Activated naive CD4-positive, alpha-beta T cell treated with anti-CD3 and anti-CD28 coated beads, Interleukin-2, amount 10 ng/mL, durations not matched to agents 7 days and 5 days (primary cell): ENCODE data around the gene TSPAN3.
A peak's percentile ranks its signal among the peaks of the same experiment; 100 is the strongest.

Source experiments
- CTCF ChIA-PET: fragments of 350-600 bp; sonication (Branson Sonifier 250); formaldehyde crosslinking; loops from one replicate; lab custom pipeline; 2021; ENCODE audit warnings: antibody characterized with exemption; lab: Charles Lee
- DNase-seq: peaks from one replicate; pipeline ENCODE4 v3.0.0-alpha.2; 2020
- H3K27ac Mint-ChIP-seq: one replicate; pipeline ENCODE4 v1.8.0; 2021; ENCODE audit warnings: mild to moderate bottlenecking, moderate library complexity, mixed read lengths
- H3K27me3 Mint-ChIP-seq: one replicate; pipeline ENCODE4 v1.8.0; 2021; ENCODE audit warnings: mild to moderate bottlenecking, mixed read lengths
- H3K36me3 Mint-ChIP-seq: one replicate; pipeline ENCODE4 v1.8.0; 2021; ENCODE audit warnings: mixed read lengths
- H3K4me1 Mint-ChIP-seq: one replicate; pipeline ENCODE4 v1.8.0; 2021; ENCODE audit warnings: mixed read lengths
- H3K4me3 Mint-ChIP-seq: one replicate; pipeline ENCODE4 v1.8.0; 2021; ENCODE audit warnings: mild to moderate bottlenecking, moderate library complexity, mixed read lengths
- H3K9me3 Mint-ChIP-seq: one replicate; pipeline ENCODE4 v1.8.0; 2021; ENCODE audit warnings: mixed read lengths

Gene TSPAN3

DNA sequence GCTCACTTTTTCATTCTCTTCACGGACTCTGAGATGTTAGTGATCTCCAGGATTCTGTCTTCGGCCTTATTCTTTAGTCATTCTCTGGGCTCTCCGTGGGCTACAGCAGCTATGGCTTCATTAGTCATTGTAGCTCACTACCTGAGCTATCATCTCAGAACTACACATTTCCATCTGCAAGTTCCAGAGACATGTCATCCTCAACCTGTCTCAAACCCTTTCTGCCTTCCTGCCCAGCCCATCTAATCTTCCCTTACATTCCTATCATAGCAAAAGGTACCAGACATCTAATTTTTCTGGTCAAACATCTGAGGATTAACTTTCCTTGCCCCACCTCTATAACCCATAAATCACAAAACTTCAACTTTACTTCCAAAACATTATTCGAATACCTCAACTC lies 13.2 kb downstream of the TSPAN3 start:
- Mint-ChIP-seq H3K9me3 (no peaks in the 10 kb centered on the region), H3K4me3 (no peak overlapping the region), H3K27me3 (no peaks in the 10 kb centered on the region), H3K4me1 (peaks cover 14% of the 10 kb centered on the region), H3K27ac (no peak overlapping the region), H3K36me3 (peaks cover 4% of the 10 kb centered on the region)
- DNase-seq, result no peak
- CTCF ChIA-PET, result interaction anchor here (0.7 to 3.2 kb wide), 2 partner anchors 84 to 599 kb away, joined by 3 to 11 read pairs; no protein-coding TSS in a partner anchor

DNA sequence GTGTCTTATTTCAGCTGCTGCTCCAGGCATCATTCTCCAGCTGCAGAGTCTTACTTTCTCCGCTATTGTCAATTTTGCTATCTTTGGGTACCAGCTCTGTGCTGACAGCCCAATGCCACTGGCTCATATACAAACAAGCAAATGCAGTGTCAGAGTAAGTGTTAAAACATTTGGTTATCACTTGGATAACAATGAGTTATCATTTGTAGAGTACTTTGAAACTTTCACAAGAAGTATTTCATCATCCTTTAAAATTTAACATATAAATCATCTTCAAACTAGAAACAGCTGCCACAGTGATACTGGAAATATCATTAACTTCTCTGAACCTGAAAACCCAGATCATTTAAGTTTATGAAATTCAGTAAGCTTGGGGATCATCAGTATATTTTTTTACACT lies 13.8 kb downstream of the TSPAN3 start:
- no peaks in the 10 kb centered on the region for H3K27me3 Mint-ChIP-seq
- no peaks in the 10 kb centered on the region for H3K9me3 Mint-ChIP-seq
- no peak overlapping the region for H3K27ac Mint-ChIP-seq
- H3K4me3 Mint-ChIP-seq, result no peak overlapping the region
- H3K4me1 Mint-ChIP-seq, result peaks cover 14% of the 10 kb centered on the region
- CTCF ChIA-PET, result interaction anchor here (1.3 to 3.2 kb wide), 2 partner anchors 25 to 84 kb away, joined by 3 to 11 read pairs; no protein-coding TSS in a partner anchor
- H3K36me3 Mint-ChIP-seq, result peaks cover 5% of the 10 kb centered on the region
- DNase-seq, result no peak

DNA sequence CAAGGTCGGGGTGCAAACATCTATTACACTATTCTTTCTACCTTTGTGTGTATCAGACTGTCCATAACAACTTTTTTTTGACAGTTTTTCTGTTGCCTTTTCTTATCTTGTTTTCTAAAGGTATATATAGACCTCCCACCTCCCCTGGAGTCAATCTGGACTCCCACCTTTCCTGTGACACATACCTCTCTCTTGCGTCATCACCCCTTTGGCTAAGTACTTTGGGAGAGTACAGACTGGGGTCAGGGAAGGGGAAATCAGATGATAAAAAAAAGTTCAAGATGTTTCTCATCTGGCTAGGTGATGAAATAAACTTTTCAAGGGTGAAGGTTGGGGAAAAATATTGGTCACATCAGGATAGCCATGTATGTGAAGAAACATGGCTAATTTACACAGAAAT lies 17.2 kb downstream of the TSPAN3 start:
- Mint-ChIP-seq H3K27me3 (no peaks in the 10 kb centered on the region), H3K4me1 (no peaks in the 10 kb centered on the region), H3K36me3 (peaks cover 18% of the 10 kb centered on the region), H3K4me3 (no peak overlapping the region), H3K27ac (no peak overlapping the region), H3K9me3 (no peaks in the 10 kb centered on the region)
- DNase-seq, result no peak
- CTCF ChIA-PET, result no interaction called here

DNA sequence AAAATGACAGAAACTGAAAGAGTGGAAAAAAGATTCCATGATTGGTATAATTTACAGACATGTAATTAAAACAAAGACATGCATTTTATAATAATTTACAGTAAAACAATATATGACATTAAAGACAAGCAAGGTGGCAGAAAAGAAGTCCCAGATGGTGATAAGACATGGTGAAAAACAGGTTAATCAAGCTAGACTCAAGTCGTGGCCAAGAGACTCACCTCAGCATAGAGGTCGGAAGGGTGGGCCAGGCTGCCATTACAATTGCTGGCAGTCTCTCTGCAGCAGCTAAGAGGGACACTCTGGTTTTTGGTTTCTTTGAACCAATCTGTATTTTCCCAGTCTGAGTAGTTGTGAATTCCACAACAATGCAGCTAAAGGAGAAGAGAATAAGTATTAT lies 18.4 kb downstream of the TSPAN3 start:
- H3K4me3 Mint-ChIP-seq, result no peak overlapping the region
- H3K9me3 Mint-ChIP-seq, result no peaks in the 10 kb centered on the region
- H3K27ac Mint-ChIP-seq, result no peak overlapping the region
- no peaks in the 10 kb centered on the region for H3K4me1 Mint-ChIP-seq
- peaks cover 22% of the 10 kb centered on the region for H3K36me3 Mint-ChIP-seq
- CTCF ChIA-PET, result no interaction called here
- DNase-seq, result no peak
- no peaks in the 10 kb centered on the region for H3K27me3 Mint-ChIP-seq

DNA sequence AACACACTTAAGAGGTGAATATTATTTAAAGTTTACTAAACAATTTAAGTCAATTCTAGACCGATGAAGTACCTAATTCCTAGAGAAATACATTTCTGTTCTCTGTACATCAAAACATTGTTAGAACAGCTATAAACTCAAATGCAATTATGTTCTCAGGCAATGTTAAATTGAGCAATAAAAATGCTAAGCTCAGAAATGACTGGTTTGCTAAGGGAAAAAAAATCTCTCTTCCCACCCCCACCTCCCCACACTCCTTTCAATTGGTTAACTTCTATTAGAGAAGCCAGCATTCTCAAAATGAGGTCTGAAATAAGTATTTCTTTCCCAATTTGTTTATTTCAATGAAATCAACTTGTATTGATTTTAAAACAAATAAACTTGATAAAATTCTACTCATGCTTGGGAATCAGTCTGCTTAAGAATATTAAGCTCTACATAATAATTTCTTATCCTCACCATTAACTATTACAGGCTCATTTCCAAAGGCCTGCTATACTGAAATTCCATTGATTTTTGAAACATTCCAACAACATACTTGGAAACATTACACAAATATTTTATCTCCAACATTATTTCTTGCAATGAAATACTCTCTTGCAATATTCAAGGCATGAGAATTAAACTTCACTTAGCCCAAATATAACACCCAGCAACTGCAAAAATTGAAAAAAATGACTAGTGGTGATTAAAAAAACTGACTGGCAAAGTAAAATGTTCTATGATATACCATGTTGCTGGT lies 22.6 kb downstream of the TSPAN3 start:
- Mint-ChIP-seq H3K36me3 (peaks cover 51% of the 10 kb centered on the region), H3K4me1 (no peaks in the 10 kb centered on the region), H3K27ac (no peak overlapping the region), H3K27me3 (no peaks in the 10 kb centered on the region), H3K9me3 (no peaks in the 10 kb centered on the region), H3K4me3 (no peak overlapping the region)
- DNase-seq, result no peak
- CTCF ChIA-PET, result interaction anchor here (4.6 kb wide), 1 partner anchor 74 kb away, joined by 17 read pairs; no protein-coding TSS in a partner anchor

DNA sequence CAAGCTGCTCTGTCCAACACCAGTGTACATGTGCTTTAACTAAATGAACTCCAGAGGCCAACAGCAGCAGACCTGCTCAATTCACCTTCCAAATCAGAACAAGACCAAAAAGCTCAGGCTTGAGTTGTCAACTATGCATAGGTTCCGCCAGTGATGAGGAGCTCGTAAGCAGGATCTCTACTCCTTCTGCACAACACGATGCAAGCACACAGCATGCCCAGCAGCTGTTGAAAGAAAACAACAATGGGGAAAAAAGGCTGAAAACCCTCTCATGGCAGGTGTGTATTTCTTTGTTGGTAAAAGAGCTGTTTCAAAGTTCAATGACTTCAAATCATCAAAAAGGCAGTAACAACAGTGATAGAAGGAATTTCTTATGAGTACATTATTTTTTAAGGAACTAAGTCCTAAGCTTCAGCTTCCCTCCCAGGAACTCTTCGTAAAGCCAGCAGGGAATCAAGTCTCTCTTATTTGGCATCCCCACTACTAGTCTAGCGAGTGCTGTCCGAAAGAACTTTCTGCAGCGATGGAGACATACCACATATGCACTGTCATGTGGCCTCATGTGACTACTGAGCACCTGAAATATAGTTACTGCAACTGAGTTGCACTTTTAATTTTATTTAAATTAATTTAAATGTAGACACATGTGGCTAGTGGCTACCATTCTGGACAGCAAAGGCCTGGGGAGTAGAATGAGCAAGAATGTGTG lies 24.1 kb downstream of the TSPAN3 start:
- H3K36me3 Mint-ChIP-seq, result peaks cover 59% of the 10 kb centered on the region
- H3K27ac Mint-ChIP-seq, result peak overlapping the region; percentile 55
- CTCF ChIA-PET, result interaction anchor here (4.6 kb wide), 1 partner anchor 73 kb away, joined by 17 read pairs; no protein-coding TSS in a partner anchor

DNA sequence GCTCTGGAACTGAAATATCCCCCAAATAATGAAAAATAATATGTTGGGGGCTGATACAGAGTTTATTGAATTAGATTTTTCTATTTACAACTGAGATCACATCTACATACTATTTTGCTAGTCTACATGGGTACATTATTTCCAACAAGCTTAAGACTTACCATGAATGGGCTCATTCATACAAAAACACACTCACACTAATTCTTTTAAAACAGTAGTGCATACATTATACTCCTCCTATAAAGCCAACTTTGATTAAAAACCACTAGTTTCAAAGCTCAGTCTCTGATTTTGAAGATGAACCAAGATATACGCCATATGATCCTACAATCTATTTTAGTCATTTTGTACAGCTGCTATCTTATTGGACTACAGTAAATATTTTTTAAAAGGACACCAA lies 24.9 kb downstream of the TSPAN3 start:
- H3K27ac Mint-ChIP-seq, result no peak overlapping the region
- no peaks in the 10 kb centered on the region for H3K4me1 Mint-ChIP-seq
- H3K27me3 Mint-ChIP-seq, result no peaks in the 10 kb centered on the region
- H3K9me3 Mint-ChIP-seq, result peaks cover 7% of the 10 kb centered on the region
- no peak for DNase-seq
- H3K4me3 Mint-ChIP-seq, result no peak overlapping the region
- CTCF ChIA-PET, result interaction anchor here (1.3 to 4.6 kb wide), 2 partner anchors 15 to 72 kb away, joined by 3 to 17 read pairs; no protein-coding TSS in a partner anchor
- H3K36me3 Mint-ChIP-seq, result peaks cover 58% of the 10 kb centered on the region

More for the DNA sequence above, 24.1 kb downstream of the TSPAN3 start:
- H3K4me3 Mint-ChIP-seq, result no peak overlapping the region
- no peaks in the 10 kb centered on the region for H3K27me3 Mint-ChIP-seq
- DNase-seq, result no peak
- peaks cover 3% of the 10 kb centered on the region for H3K9me3 Mint-ChIP-seq
- no peaks in the 10 kb centered on the region for H3K4me1 Mint-ChIP-seq

DNA sequence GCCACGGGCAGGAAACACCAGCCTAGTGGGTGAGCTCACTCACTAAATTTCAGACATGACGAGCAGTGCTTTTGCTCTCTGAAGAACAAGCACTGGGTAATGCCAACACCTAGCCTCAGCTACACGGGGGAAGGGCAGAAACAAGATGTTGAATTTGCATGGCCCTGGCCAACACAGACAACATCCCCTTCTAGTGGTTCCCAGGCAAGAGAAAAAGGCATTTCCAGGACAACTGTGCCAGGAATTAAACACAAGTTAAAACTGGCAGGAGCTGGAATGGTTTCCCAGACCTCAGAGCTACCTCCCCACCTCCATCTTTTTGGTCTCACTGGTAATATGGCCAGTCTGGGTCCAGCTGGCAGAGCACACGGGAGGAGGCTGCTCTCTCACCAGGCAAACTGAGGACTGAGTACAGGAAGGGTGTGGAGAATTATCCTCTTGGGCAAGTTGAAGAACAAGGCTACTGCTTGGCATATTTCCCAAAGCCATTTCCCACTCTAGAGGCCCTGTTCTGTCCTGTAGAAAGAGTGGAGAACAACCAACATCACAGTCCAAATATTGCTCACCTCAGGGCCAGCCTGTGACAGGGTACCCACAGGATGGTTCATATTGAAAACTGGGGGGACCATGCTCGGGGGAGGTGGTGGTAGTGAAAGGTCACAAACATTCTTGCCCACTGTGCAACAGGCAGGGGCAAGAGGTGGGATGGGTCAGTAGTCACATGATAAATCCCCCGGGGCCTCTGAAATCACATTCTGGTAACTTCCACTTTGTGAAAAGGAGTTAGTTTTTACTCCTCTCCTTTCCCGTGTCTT lies 26.5 kb downstream of the TSPAN3 start:
- CTCF ChIA-PET, result interaction anchor here (1.3 to 4.6 kb wide), 2 partner anchors 13 to 71 kb away, joined by 3 to 17 read pairs; no protein-coding TSS in a partner anchor
- no peak for DNase-seq
- Mint-ChIP-seq H3K9me3 (peaks cover 11% of the 10 kb centered on the region), H3K27ac (peak overlapping the region; percentile 6), H3K4me1 (peaks cover 3% of the 10 kb centered on the region), H3K4me3 (no peak overlapping the region), H3K36me3 (peaks cover 65% of the 10 kb centered on the region), H3K27me3 (no peaks in the 10 kb centered on the region)

DNA sequence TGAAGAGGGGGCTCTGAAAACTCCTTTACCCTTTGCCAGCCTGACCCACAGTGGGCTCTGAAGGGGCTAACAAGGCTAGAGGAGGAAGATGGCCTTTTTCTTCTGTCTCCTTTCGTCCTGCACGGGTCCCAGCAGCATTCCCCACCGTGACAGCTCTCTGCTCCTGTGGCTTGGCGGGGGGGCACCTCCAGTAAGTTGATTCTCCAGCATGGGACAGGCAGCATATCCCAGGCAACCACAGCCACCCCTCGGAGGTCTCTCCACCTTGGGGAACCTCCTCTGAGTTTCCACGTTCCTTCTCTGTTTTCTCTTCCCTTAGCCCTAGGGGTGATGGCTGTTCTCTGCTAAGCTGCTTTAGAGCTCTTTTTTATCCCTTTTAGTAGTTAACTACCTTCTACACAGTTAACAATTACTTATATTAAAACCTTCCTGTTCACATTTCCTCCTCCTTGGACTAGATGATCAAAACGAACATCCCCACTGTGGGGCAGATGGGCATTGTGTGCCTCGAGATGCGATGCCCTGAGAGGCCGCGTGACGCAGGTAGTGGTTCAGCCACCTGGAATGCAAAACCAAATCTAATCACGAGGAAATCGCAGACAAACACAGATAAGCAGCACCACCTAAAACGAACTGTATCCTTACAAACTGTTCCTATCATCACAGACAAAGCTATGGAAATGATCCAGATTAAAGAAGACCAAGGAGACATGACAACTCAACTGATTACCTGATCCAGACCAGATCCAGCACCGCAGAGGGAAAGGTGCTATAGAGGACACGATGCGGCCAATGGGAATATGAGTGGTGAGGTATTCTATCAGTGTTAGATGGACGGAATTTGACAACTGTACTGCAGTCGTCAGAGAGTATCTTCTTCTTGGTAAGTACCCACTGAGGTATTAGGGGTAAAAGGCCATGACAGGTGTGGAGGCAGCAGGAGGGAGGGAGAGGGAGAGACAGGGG lies 27.7 kb downstream of the TSPAN3 start:
- Mint-ChIP-seq H3K4me3 (no peak overlapping the region), H3K36me3 (peaks cover 72% of the 10 kb centered on the region)

DNA sequence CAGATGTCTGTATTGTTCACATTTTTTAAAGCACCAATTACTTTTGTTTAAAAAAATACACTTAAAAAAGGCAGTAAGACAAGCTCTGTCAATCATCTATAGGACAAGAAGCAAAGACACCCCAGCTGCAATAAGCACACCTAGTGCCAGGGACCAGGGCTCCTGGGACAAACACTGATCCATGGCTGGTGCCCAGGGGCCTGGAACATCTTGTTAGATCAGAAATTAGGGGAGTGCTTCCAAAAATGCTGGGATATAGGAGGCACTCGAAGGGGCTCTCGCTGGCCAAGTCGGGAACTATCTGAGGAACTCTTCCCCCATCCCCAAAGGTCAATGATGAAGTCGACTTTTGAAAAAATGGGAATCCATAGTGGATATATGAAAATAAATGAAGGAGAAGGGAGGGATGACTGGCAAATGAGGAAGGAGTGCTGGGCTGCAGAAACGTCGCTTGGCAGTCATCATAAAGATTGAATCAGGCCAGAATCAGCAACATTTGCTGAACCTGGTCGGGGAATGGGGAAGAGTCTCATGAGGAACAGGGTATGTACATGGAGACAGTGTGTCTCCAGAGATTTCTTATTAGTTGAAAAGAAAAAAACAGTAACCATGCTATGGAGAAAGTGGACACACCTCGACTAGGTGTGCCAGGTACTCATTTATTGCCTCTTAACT lies 28.5 kb downstream of the TSPAN3 start:
- H3K4me1 Mint-ChIP-seq, result peaks cover 3% of the 10 kb centered on the region
- peaks cover 5% of the 10 kb centered on the region for H3K27me3 Mint-ChIP-seq
- DNase-seq, result no peak
- CTCF ChIA-PET, result no interaction called here
- peaks cover 73% of the 10 kb centered on the region for H3K36me3 Mint-ChIP-seq
- peaks cover 21% of the 10 kb centered on the region for H3K9me3 Mint-ChIP-seq
- peak overlapping the region; percentile 56 for H3K27ac Mint-ChIP-seq
- H3K4me3 Mint-ChIP-seq, result no peak overlapping the region

More for the DNA sequence above, 27.7 kb downstream of the TSPAN3 start:
- CTCF ChIA-PET, result interaction anchor here (4.6 kb wide), 1 partner anchor 69 kb away, joined by 17 read pairs; no protein-coding TSS in a partner anchor
- no peak for DNase-seq
- Mint-ChIP-seq H3K9me3 (peaks cover 16% of the 10 kb centered on the region), H3K4me1 (peaks cover 3% of the 10 kb centered on the region), H3K27me3 (no peaks in the 10 kb centered on the region), H3K27ac (peak overlapping the region; percentile 55)

DNA sequence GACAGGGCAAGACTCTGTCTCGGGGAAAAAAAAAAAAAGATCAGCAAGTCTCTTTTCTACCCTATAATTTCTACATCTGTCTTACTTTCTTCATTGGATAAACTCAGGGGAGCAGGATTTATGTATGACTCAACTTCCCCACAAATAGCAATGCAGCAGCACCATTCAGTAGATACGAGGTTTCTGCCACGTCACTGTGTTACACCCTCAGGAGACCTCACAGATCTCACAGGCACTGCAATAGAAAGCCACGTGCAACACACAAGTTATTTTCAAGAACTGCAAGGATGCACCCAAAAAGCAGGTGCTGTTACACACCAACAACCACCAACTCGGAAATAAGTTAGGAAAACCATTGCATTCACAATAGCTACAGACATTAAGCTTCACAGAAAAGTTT lies 30.2 kb downstream of the TSPAN3 start:
- Mint-ChIP-seq H3K27me3 (peaks cover 10% of the 10 kb centered on the region), H3K4me3 (no peak overlapping the region), H3K36me3 (peaks cover 77% of the 10 kb centered on the region), H3K9me3 (peaks cover 35% of the 10 kb centered on the region), H3K27ac (peak overlapping the region; percentile 53), H3K4me1 (peaks cover 3% of the 10 kb centered on the region)
- CTCF ChIA-PET, result no interaction called here
- no peak for DNase-seq

DNA sequence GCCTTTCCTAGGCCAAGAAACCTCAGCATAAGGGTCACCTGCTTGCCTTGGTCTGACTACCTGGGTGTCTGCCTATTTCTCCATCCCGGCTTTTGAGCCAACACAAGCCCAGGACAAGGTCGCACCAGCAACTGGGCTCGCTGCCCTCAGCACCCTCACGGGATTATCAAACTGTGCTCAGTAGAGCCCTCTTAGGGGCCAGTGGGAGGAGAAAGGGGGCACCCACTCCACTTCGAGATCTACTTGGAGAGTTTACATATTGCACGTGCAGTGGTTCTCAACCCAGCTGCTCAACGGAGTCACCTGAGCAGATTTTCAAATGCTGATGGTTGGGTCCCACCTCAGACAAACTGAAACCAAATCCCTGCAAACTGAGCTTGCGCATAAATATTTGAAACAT lies 31.1 kb downstream of the TSPAN3 start:
- peaks cover 3% of the 10 kb centered on the region for H3K4me1 Mint-ChIP-seq
- CTCF ChIA-PET, result no interaction called here
- H3K27ac Mint-ChIP-seq, result peak overlapping the region; percentile 78

DNA sequence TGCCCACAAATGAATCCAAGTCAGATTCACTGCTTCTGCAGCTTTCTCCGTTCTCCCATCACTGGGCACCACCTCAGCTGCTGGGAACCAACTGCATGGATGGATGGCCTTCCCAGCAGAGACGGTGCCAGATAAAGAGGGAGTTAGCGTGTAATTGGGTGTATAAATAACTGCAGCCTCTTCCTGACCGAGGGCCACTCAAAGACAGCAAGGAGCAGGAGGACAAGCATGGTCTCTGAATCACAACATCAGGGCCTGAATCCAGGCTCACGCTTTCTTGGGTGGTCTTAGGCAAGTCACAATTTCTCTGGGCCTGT lies 31.7 kb downstream of the TSPAN3 start:
- CTCF ChIA-PET, result no interaction called here
- Mint-ChIP-seq H3K4me3 (no peak overlapping the region), H3K4me1 (peaks cover 3% of the 10 kb centered on the region), H3K27me3 (peaks cover 10% of the 10 kb centered on the region), H3K27ac (no peak overlapping the region), H3K36me3 (peaks cover 76% of the 10 kb centered on the region), H3K9me3 (peaks cover 40% of the 10 kb centered on the region)
- DNase-seq, result no peak

More for the DNA sequence above, 31.1 kb downstream of the TSPAN3 start:
- no peak for DNase-seq
- no peak overlapping the region for H3K4me3 Mint-ChIP-seq
- peaks cover 10% of the 10 kb centered on the region for H3K27me3 Mint-ChIP-seq
- peaks cover 36% of the 10 kb centered on the region for H3K9me3 Mint-ChIP-seq
- H3K36me3 Mint-ChIP-seq, result peaks cover 76% of the 10 kb centered on the region
